Liver (tissue), 3 donors: Measurements from ENCODE around the gene SP3.

Source experiments
- CTCF ChIP-seq: fragments of 150-350 bp; IDR thresholded peaks from 2 replicates; pipeline ENCODE4 v1.5.1; 2017; ENCODE audit warnings: improper control_type of control experiment, low read depth, low read length; ENCODE audit not compliant: missing input control
- EGR1 ChIP-seq, 2 donors: IDR thresholded peaks; 2 replicates each; pipeline ENCODE4 v1.6.1; 2016 to 2018; ENCODE audit warnings: antibody characterized with exemption in 2 of 2, low read depth in 2 of 2
- GABPA ChIP-seq, 2 donors: IDR thresholded peaks in 1 of 2; conservative IDR thresholded peaks in 1 of 2; 2 replicates each; pipeline ENCODE4 v1.6.1; 2016; ENCODE audit warnings: antibody characterized with exemption in 2 of 2, mild to moderate bottlenecking in 1 of 2, moderate library complexity in 1 of 2
- HNF4A ChIP-seq, 2 donors: conservative IDR thresholded peaks; 2 replicates each; pipeline ENCODE4 v1.6.1; 2016; ENCODE audit warnings: antibody characterized with exemption in 2 of 2, mild to moderate bottlenecking in 2 of 2
- JUND ChIP-seq, 2 donors: IDR thresholded peaks; 2 replicates each; pipeline ENCODE4 v1.6.1; 2016; ENCODE audit warnings: antibody characterized with exemption in 2 of 2
- RAD21 ChIP-seq, 2 donors: IDR thresholded peaks; 2 replicates each; pipeline ENCODE4 v1.6.1; 2016; ENCODE audit warnings: antibody characterized with exemption in 2 of 2, mild to moderate bottlenecking in 2 of 2
- REST ChIP-seq: IDR thresholded peaks from 2 replicates; pipeline ENCODE4 v1.6.1; 2016; ENCODE audit warnings: antibody characterized with exemption, mild to moderate bottlenecking
- TAF1 ChIP-seq: conservative IDR thresholded peaks from 2 replicates; pipeline ENCODE4 v1.6.1; 2016; ENCODE audit warnings: antibody characterized with exemption, mild to moderate bottlenecking
- YY1 ChIP-seq: IDR thresholded peaks from 2 replicates; pipeline ENCODE4 v1.6.1; 2016; ENCODE audit warnings: antibody characterized with exemption, mild to moderate bottlenecking
- TF ChIP-seq, protein P1 (sequence below): IDR thresholded peaks from 2 replicates; pipeline ENCODE4 v1.6.1; 2016; ENCODE audit warnings: antibody characterized with exemption
- TF ChIP-seq, protein P2 (sequence below): IDR thresholded peaks from 2 replicates; pipeline ENCODE4 v1.6.1; 2016; ENCODE audit warnings: antibody characterized with exemption
- donor health status: healthy.
- donor health status: healthy.

- TF ChIP-seq CTCF (no peak), HNF4A (conservative IDR thresholded peaks at IDR 0.05) (no peak), YY1 (no peak), JUND (IDR thresholded peaks at IDR 0.05) (no peak), TAF1 (no peak), RAD21 (IDR thresholded peaks at IDR 0.05) (no peak), REST (no peak), EGR1 (IDR thresholded peaks at IDR 0.05; ENCODE audit: low read depth in 2 of 2) (no peak), GABPA (IDR thresholded peaks at IDR 0.05 in 1 of 2, conservative IDR thresholded peaks at IDR 0.05 in 1 of 2) (no peak)
- TF ChIP-seq, protein P1, sequence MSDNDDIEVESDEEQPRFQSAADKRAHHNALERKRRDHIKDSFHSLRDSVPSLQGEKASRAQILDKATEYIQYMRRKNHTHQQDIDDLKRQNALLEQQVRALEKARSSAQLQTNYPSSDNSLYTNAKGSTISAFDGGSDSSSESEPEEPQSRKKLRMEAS: no peak
- TF ChIP-seq, protein P2, sequence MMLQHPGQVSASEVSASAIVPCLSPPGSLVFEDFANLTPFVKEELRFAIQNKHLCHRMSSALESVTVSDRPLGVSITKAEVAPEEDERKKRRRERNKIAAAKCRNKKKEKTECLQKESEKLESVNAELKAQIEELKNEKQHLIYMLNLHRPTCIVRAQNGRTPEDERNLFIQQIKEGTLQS: no peak
Measured at GRCh38 chr2:173990245-173990644, 25.1 kb upstream of the SP3 start.
